Fibroblast of skin of left quadriceps (primary cell): ENCODE measurements around the gene SLC16A3.

Experiments
- DNase-seq, 2 experiments: peaks; one replicate each; pipeline ENCODE4 v3.0.0-alpha.2; 2013; ENCODE audit warnings: low read depth in 2 of 2

SLC16A3 gene

DNA sequence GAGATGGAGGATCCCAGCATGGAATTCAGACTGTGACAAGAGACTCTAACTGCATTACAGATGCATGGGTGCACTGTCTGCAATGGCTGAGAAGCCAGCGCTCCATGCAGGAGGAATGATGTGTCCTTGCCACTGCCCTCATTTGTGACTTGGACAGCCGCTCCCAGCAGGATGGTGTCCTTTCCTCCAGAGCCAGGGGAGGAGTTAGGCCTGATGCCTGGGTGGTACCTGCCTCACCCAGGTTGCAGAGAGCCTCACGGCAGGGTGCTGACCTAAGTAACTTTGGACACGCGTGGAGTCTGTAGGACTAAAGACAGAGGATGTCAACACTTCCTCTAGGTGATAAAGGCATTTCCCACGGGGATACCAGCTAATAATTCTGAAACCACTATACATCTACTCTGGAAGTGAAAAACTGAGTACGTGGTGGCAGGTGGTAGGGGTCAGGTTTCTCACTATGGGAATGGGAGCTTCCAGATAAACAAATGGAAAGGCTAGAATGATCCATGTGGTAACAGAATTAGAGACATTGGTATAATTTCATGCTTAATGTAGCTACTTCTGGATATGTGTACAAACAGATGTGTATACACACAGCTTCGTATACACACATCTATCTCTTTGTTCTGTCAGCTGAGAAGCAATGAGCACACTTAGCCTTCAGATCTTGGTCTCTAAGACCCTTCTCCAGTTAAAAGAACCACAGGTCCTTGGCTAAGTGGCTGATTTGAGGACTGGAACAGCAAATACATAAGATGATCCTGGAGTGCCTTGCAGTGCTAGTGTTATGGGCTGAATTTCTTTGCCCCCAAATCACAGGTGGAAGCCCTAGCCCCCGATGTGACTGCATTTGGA is 58.4 kb downstream of the SLC16A3 start:
- no peak for DNase-seq

DNA sequence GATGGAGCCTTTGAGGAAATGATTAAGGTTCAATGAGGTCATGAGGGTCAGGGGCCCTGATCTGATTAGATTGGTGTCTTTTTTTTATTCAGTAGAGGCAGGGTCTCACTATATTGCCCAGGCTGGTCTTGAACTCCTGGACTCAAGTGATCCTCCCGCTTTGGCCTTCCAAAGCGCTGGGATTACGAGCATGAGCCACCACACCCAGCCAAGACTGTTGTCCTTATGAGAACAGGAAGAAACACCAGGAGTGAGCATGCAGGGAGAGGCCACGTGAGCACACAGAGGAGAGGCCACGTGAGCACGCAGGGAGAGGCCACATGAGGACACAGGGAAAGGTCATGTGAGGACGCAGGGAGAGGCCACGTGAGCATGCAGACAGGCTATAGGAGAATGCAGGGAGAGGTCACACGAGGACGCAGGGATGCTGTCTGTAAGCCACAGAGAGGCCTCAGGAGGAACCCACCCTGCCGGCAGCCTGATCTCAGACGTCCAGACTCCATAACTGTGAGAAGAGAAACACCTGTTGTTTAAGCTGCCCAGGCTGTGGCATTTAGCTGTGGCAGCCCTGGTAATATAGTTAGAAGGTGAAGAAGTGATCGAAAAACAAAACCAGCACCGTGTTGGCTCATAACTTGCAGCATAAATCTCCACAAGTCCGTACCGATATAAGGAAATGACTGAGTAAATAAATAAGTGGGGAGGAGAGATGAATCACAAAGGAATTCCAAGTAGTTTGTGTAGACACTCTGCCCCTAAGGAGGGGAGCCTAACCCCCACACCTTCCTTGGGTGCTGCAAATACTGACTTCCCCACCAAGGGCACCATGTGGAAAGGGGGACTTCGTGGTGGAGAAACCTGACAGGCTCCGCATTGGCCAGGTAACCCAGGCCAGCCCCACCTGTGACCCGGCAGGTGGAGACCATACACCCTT is 59.3 kb downstream of the SLC16A3 start:
- DNase-seq: no peak
